Gastroesophageal sphincter (tissue), 3 donors: ENCODE results near the gene AK5.

Experiments
- POLR2A ChIP-seq, 2 donors: fragments of 450-650 bp; IDR thresholded peaks; one replicate each; pipeline ENCODE4 v1.6.1; 2017; ENCODE audit warnings: antibody characterized with exemption in 2 of 2, mild to moderate bottlenecking in 2 of 2, moderate library complexity in 1 of 2
- TF ChIP-seq, protein P1 (sequence below), 4 experiments: fragments of 200-600 bp in 2 of 4; fragments of 450-650 bp in 2 of 4; sonication (generic) in 1 of 4; IDR thresholded peaks; one replicate each; pipeline ENCODE4 v1.5.1; 2017 to 2019; ENCODE audit warnings: antibody characterized with exemption in 4 of 4, mild to moderate bottlenecking in 2 of 4, moderate library complexity in 2 of 4

DNA sequence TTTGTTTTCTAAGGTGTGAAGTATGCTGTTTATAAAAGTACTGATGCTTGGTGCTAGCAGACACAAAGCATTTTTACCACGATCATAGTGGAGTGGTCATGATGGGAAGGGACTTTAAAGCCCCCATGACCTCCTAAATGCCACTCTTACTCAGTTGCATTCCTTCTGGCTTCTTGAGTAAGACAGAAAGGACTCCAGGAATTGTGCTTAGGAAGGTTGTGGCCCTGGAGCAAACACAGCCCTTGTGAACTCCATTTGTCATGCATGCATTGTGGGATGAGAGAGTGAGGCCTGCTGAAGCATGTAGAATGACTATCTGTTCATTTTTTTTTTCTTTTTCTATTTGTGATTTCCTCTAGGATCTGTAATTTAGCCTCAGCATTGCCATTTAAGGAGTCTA is 34.2 kb downstream of the AK5 start:
- TF ChIP-seq, protein P1, sequence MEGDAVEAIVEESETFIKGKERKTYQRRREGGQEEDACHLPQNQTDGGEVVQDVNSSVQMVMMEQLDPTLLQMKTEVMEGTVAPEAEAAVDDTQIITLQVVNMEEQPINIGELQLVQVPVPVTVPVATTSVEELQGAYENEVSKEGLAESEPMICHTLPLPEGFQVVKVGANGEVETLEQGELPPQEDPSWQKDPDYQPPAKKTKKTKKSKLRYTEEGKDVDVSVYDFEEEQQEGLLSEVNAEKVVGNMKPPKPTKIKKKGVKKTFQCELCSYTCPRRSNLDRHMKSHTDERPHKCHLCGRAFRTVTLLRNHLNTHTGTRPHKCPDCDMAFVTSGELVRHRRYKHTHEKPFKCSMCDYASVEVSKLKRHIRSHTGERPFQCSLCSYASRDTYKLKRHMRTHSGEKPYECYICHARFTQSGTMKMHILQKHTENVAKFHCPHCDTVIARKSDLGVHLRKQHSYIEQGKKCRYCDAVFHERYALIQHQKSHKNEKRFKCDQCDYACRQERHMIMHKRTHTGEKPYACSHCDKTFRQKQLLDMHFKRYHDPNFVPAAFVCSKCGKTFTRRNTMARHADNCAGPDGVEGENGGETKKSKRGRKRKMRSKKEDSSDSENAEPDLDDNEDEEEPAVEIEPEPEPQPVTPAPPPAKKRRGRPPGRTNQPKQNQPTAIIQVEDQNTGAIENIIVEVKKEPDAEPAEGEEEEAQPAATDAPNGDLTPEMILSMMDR (IDR thresholded peaks at IDR 0.05), result no peak
- TF ChIP-seq POLR2A (IDR thresholded peaks at IDR 0.05), result no peak
